Liver (tissue), 9 donors: ENCODE results near the gene OR10T2. TPM values are rescaled to one million over a fixed set of nuclear protein-coding genes. Genes with fewer than 3 reads are reported as not detected.

Experiments used
- DNase-seq: peaks from one replicate; pipeline ENCODE4 v3.0.0-alpha.2; 2017; ENCODE audit warnings: low spot score
- H3K27ac ChIP-seq, 2 donors: one replicate each; pipeline ENCODE4 v1.7.0; 2013; ENCODE audit warnings: inconsistent platforms in 2 of 2, low read length in 2 of 2, control low read depth in 1 of 2, low read depth in 1 of 2, mild to moderate bottlenecking in 1 of 2
- H3K27me3 ChIP-seq, 4 donors: one replicate each; pipeline versions ENCODE4 v1.6.1 to v1.7.0; 2013; ENCODE audit warnings: low read length in 3 of 4, inconsistent platforms in 1 of 4, mild to moderate bottlenecking in 1 of 4, moderate library complexity in 1 of 4; ENCODE audit not compliant: control insufficient read depth in 4 of 4, insufficient read depth in 4 of 4
- H3K36me3 ChIP-seq, 4 donors: one replicate each; pipeline versions ENCODE4 v1.6.1 to v1.7.0; 2013; ENCODE audit warnings: low read length in 3 of 4, mild to moderate bottlenecking in 3 of 4, low read depth in 1 of 4, moderate library complexity in 1 of 4; ENCODE audit not compliant: control insufficient read depth in 4 of 4, insufficient read depth in 3 of 4
- H3K4me1 ChIP-seq, 4 donors: one replicate each; pipeline versions ENCODE4 v1.6.1 to v1.7.0; 2013; ENCODE audit warnings: low read length in 3 of 4, mild to moderate bottlenecking in 3 of 4, moderate library complexity in 1 of 4; ENCODE audit not compliant: control insufficient read depth in 4 of 4, insufficient read depth in 4 of 4
- H3K4me3 ChIP-seq, 3 donors: one replicate each; pipeline versions ENCODE4 v1.6.1 to v1.7.0; 2013; ENCODE audit warnings: low read length in 3 of 3, control low read depth in 1 of 3, low read depth in 1 of 3, mild to moderate bottlenecking in 1 of 3
- H3K9ac ChIP-seq, 2 donors: one replicate each; pipeline ENCODE4 v1.7.0; 2013; ENCODE audit warnings: low read length in 2 of 2, mild to moderate bottlenecking in 2 of 2, moderate library complexity in 2 of 2, control low read depth in 1 of 2, low read depth in 1 of 2
- H3K9me3 ChIP-seq, 4 donors: one replicate each; pipeline versions ENCODE4 v1.6.1 to v1.7.0; 2013; ENCODE audit warnings: low read length in 3 of 4; ENCODE audit not compliant: control insufficient read depth in 4 of 4
- ATF3 ChIP-seq: IDR thresholded peaks from 2 replicates; pipeline ENCODE4 v1.6.1; 2016; ENCODE audit warnings: antibody characterized with exemption
- CTCF ChIP-seq: fragments of 150-350 bp; IDR thresholded peaks from 2 replicates; pipeline ENCODE4 v1.5.1; 2017; ENCODE audit warnings: improper control_type of control experiment, low read depth, low read length; ENCODE audit not compliant: missing input control
- EGR1 ChIP-seq, 2 donors: IDR thresholded peaks; 2 replicates each; pipeline ENCODE4 v1.6.1; 2016 to 2018; ENCODE audit warnings: antibody characterized with exemption in 2 of 2, low read depth in 2 of 2
- FOXA1 ChIP-seq: IDR thresholded peaks from 2 replicates; pipeline ENCODE4 v1.6.1; 2016; ENCODE audit warnings: antibody characterized with exemption
- FOXA2 ChIP-seq: IDR thresholded peaks from 2 replicates; pipeline ENCODE4 v1.6.1; 2016; ENCODE audit warnings: antibody characterized with exemption
- GABPA ChIP-seq, 2 donors: IDR thresholded peaks in 1 of 2; conservative IDR thresholded peaks in 1 of 2; 2 replicates each; pipeline ENCODE4 v1.6.1; 2016; ENCODE audit warnings: antibody characterized with exemption in 2 of 2, mild to moderate bottlenecking in 1 of 2, moderate library complexity in 1 of 2
- HNF4A ChIP-seq, 2 donors: conservative IDR thresholded peaks; 2 replicates each; pipeline ENCODE4 v1.6.1; 2016; ENCODE audit warnings: antibody characterized with exemption in 2 of 2, mild to moderate bottlenecking in 2 of 2
- HNF4G ChIP-seq: IDR thresholded peaks from 2 replicates; pipeline ENCODE4 v1.6.1; 2016; ENCODE audit warnings: antibody characterized with exemption
- JUND ChIP-seq, 2 donors: IDR thresholded peaks; 2 replicates each; pipeline ENCODE4 v1.6.1; 2016; ENCODE audit warnings: antibody characterized with exemption in 2 of 2
- MAX ChIP-seq: IDR thresholded peaks from 2 replicates; pipeline ENCODE4 v1.6.1; 2016; ENCODE audit warnings: antibody characterized with exemption
- NR2F2 ChIP-seq: IDR thresholded peaks from 2 replicates; pipeline ENCODE4 v1.6.1; 2016; ENCODE audit warnings: antibody characterized with exemption
- RAD21 ChIP-seq, 2 donors: IDR thresholded peaks; 2 replicates each; pipeline ENCODE4 v1.6.1; 2016; ENCODE audit warnings: antibody characterized with exemption in 2 of 2, mild to moderate bottlenecking in 2 of 2
- REST ChIP-seq: IDR thresholded peaks from 2 replicates; pipeline ENCODE4 v1.6.1; 2016; ENCODE audit warnings: antibody characterized with exemption, mild to moderate bottlenecking
- RXRA ChIP-seq, 2 donors: IDR thresholded peaks; 2 replicates each; pipeline ENCODE4 v1.6.1; 2017 to 2018; ENCODE audit warnings: antibody characterized with exemption in 2 of 2, mild to moderate bottlenecking in 1 of 2
- SP1 ChIP-seq: IDR thresholded peaks from 2 replicates; pipeline ENCODE4 v1.6.1; 2018; ENCODE audit warnings: antibody characterized with exemption, mild to moderate bottlenecking
- TAF1 ChIP-seq: conservative IDR thresholded peaks from 2 replicates; pipeline ENCODE4 v1.6.1; 2016; ENCODE audit warnings: antibody characterized with exemption, mild to moderate bottlenecking
- YY1 ChIP-seq: IDR thresholded peaks from 2 replicates; pipeline ENCODE4 v1.6.1; 2016; ENCODE audit warnings: antibody characterized with exemption, mild to moderate bottlenecking
- ZBTB33 ChIP-seq: IDR thresholded peaks from 2 replicates; pipeline ENCODE4 v1.6.1; 2016; ENCODE audit warnings: antibody characterized with exemption
- WGBS: extraction: QIAGEN DNeasy Blood & Tissue Kit; methylation state at CpG from one replicate; pipeline ENCODE4 v1.1.7; 2013; 5-methylcytosine and 5-hydroxymethylcytosine counted together
- polyA plus RNA-seq, 2 donors: library from polyadenylated mRNA; stranded (reverse) in 1 of 2; unstranded in 1 of 2; fragments of 200-250 nt in 1 of 2; fragments of >200 nt in 1 of 2; fragmentation: Nextera tagmentation in 1 of 2; extraction: Ambion mirVana in 1 of 2; gene quantifications; one replicate each; pipeline versions ENCODE4 v1.2.1 to v1.2.3, GENCODE V29; 2013 to 2015
- total RNA-seq, 2 donors: library from RNA; depleted of rRNA; stranded (reverse); fragments of >200 nt; gene quantifications; one replicate each; pipeline ENCODE4 v1.2.3, GENCODE V29; 2014
- donor health status: healthy.
- donor health status: healthy.
- donor health status: healthy.
- donor health status: healthy.
- donor health status: healthy.

Gene OR10T2
- total and polyA plus RNA-seq, 4 donors = not detected

- H3K4me3 ChIP-seq = no peak overlapping the region
These were observed 36.8 kb downstream of the OR10T2 start for GRCh38 chr1:158362482-158362881.

More at GRCh38 chr1:158362482-158362881, 36.8 kb downstream of the OR10T2 start:
- Histone ChIP-seq H3K9me3 (no peaks in the 10 kb centered on the region), H3K36me3 (no peaks in the 10 kb centered on the region), H3K27me3 (no peaks in the 10 kb centered on the region), H3K9ac (no peak overlapping the region), H3K27ac (no peak overlapping the region), H3K4me1 (no peaks in the 10 kb centered on the region)
- WGBS = 22% methylated on average over 1 of the region's 1 CpG
- no peak for DNase-seq
- TF ChIP-seq FOXA1 = no peak
- TF ChIP-seq HNF4A (conservative IDR thresholded peaks at IDR 0.05) = no peak
- TF ChIP-seq NR2F2 = no peak
- no peak for TF ChIP-seq REST
- no peak for TF ChIP-seq FOXA2
- TF ChIP-seq JUND (IDR thresholded peaks at IDR 0.05) = no peak
- no peak for TF ChIP-seq SP1
- no peak for TF ChIP-seq EGR1 (IDR thresholded peaks at IDR 0.05; ENCODE audit: low read depth in 2 of 2)
- TF ChIP-seq YY1 = no peak
- no peak for TF ChIP-seq HNF4G
- no peak for TF ChIP-seq GABPA (IDR thresholded peaks at IDR 0.05 in 1 of 2, conservative IDR thresholded peaks at IDR 0.05 in 1 of 2)
- no peak for TF ChIP-seq RXRA (IDR thresholded peaks at IDR 0.05)
- no peak for TF ChIP-seq MAX
- no peak for TF ChIP-seq RAD21 (IDR thresholded peaks at IDR 0.05)
- TF ChIP-seq ATF3 = no peak
- TF ChIP-seq CTCF = no peak
- TF ChIP-seq TAF1 = no peak
- TF ChIP-seq ZBTB33 = no peak
